Sciatic nerve (tissue), 2 donors: ENCODE measurements around the gene ARSD. TPM values are rescaled to one million over a fixed set of nuclear protein-coding genes. Genes with fewer than 3 reads are reported as not detected.

Experiments
- ATAC-seq: fragments of 200-7000 bp; cut with Tn5 transposase; one replicate; pipeline ENCODE4 v1.9.1; 2020; ENCODE audit warnings: mild to moderate bottlenecking, moderate library complexity
- DNase-seq: peaks from one replicate; pipeline ENCODE4 v3.0.0-alpha.2; 2020; ENCODE audit warnings: low spot score
- intact Hi-C: fragments of 100-400 bp; cut with DNase I; formaldehyde crosslinking; loops from one replicate; pipeline ENCODE4 v1.14.2; 2022
- total RNA-seq: library from RNA; stranded (reverse); fragmentation: NEBNext Ultra II Directional; extraction: Animal tissue kit (Norgen Biotek cat#: 25700); gene quantifications from one replicate; pipeline ENCODE4 v1.2.1, GENCODE V29; 2021
- donor health status: DM: no; HTN: no; CAD: no.
- donor health status: DM: no; HTN: no; CAD: no.

Gene ARSD
- total RNA-seq, 1 donor from 2014 or later: 20.1 TPM

GRCh38 chrX:2870650-2871049 lies 58.5 kb downstream of the ARSD start:
- DNase-seq (no peak), ATAC-seq (no peak)
- intact Hi-C loops: no loop called here

- no peak for ATAC-seq
- intact Hi-C loops: no loop called here
- no peak for DNase-seq
Observed at GRCh38 chrX:2867206-2867605, 61.9 kb downstream of the ARSD start.

GRCh38 chrX:2863646-2864045 lies 65.5 kb downstream of the ARSD start:
- no peak for DNase-seq
- intact Hi-C loops: no loop called here
- ATAC-seq: no peak

- DNase-seq: no peak
- intact Hi-C loops: no loop called here
- ATAC-seq: no peak
Observed at GRCh38 chrX:2862404-2862803, 66.7 kb downstream of the ARSD start.

- no peak for ATAC-seq
- intact Hi-C loops: no loop called here
- no peak for DNase-seq
Observed at GRCh38 chrX:2859197-2859797, 69.8 kb downstream of the ARSD start.

GRCh38 chrX:2857566-2857965 lies 71.6 kb downstream of the ARSD start:
- ATAC-seq: no peak
- DNase-seq: no peak
- intact Hi-C loops: no loop called here

GRCh38 chrX:2855761-2856160 lies 73.4 kb downstream of the ARSD start:
- no peak for ATAC-seq
- intact Hi-C loops: no loop called here
- no peak for DNase-seq

GRCh38 chrX:2854918-2855317 lies 74.2 kb downstream of the ARSD start:
- DNase-seq (no peak), ATAC-seq (no peak)
- intact Hi-C loops: no loop called here

Other genes with a start within 250 kb of the ARSD start
- gene CD99, start 238.0 kb downstream of the ARSD start, total RNA-seq: 317 TPM
- 4.0 TPM for gene XG, start 177.3 kb downstream of the ARSD start, total RNA-seq
- gene GYG2, start 100.4 kb downstream of the ARSD start, total RNA-seq: 10.9 TPM
- not detected for gene ARSH, start 77.2 kb upstream of the ARSD start, total RNA-seq
- gene ARSF, start 112.1 kb upstream of the ARSD start, total RNA-seq: not detected